KOPT-K1 (cell line): Measurements from ENCODE around the gene CTNNBIP1.
A peak's percentile ranks its signal among the peaks of the same experiment; 100 is the strongest.

Source experiments
- H3K27ac ChIP-seq: fragments of 200-600 bp; sonication (generic); 2 replicates; pipeline ENCODE4 v1.5.1; 2016; ENCODE audit warnings: antibody characterized with exemption, mild to moderate bottlenecking, low read depth, low read length; ENCODE audit not compliant: poor library complexity, severe bottlenecking
- H3K36me3 ChIP-seq: fragments of 200-600 bp; sonication (generic); 2 replicates; pipeline ENCODE4 v1.5.1; 2017; ENCODE audit warnings: antibody characterized with exemption, mild to moderate bottlenecking, low read length, moderate library complexity; ENCODE audit not compliant: insufficient read depth
- H3K9me3 ChIP-seq: fragments of 200-600 bp; sonication (generic); 2 replicates; pipeline ENCODE4 v1.5.1; 2017; ENCODE audit warnings: antibody characterized with exemption, low read length, mild to moderate bottlenecking; ENCODE audit not compliant: insufficient read depth, poor library complexity, severe bottlenecking

The CTNNBIP1 gene

DNA sequence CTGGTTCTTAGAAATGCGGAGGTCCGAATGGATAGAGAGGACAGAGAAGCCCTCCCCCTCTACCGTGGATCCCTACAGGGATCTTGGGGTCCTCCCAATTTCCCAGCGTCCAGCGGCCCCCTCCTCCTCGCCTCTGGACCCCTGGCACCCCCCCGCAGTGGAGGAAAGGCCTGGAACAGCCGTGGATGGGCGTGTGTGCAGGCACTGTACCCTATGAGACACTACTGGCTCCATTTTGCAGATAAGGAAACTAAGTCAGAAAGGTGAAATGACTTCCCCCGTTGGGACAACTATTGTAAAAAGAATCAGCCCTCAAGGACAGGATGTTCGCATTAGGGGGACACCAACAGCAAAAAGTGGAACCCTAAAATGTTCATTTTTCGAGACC, 85.4 kb downstream of the CTNNBIP1 start:
- Histone ChIP-seq H3K9me3 (no peaks in the 10 kb centered on the region), H3K27ac (no peak overlapping the region), H3K36me3 (no peaks in the 10 kb centered on the region)

DNA sequence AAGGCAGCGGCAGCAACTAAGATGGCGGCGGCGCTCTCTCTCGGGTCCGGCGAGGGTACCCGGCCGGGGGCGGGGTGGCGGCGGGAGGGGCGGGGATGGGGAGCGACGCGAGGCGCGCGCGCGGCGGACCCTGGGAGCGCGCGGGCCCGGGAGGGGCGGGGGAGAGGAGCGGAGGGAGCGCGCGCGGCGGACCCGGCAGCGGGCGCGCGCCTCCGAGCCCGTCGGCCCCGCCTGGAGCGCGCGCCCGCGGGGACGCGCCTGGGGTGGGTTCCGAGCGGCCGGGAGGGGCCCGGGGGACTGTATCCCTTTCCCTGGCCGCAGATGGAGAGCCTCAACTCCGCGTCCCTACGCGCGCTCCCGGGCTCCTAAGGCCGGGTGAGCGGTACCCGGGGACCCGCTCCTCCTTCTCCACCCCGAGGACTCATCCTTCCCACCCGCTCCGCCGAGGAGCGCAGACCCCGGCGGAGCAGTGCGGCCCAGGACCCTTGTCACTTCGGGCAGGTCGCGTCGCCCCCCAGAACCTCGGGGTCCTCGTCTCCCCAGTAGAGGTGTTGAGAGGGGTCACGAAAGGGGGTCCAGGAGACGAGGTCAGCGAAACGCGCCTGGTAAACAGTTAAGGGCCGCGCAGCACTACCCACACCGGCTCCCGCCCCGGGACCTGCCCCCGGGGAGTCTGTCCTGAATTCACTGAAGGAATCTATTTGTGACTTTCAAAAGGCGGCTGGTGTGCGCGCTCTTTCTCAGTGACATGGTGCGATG, 85.9 kb downstream of the CTNNBIP1 start, which contains the start of gene CLSTN1:
TSS of gene CLSTN1 (minus strand) at position 23 of the 759 bp plus-strand sequence. CDS start 232 bp downstream, outside the sequence.
- Histone ChIP-seq H3K36me3 (no peaks in the 10 kb centered on the region), H3K9me3 (no peaks in the 10 kb centered on the region), H3K27ac (peak within 1 kb of the TSS; percentile 65)

DNA sequence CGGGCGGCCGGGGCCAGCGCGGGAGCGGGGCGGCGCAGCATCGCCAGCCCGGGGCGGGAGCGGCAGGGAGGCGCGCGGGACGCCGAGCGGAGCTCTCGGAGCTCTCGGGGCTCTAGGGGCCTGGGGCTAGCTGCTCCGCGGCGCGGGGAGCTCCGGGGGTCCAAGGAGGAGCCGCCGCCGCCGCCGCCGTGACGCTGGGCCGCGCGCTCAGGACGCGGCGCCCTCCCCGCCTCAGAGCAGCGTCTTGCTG, 86.5 kb downstream of the CTNNBIP1 start:
- no peaks in the 10 kb centered on the region for H3K9me3 ChIP-seq
- peak overlapping the region; percentile 65 for H3K27ac ChIP-seq
- no peaks in the 10 kb centered on the region for H3K36me3 ChIP-seq

DNA sequence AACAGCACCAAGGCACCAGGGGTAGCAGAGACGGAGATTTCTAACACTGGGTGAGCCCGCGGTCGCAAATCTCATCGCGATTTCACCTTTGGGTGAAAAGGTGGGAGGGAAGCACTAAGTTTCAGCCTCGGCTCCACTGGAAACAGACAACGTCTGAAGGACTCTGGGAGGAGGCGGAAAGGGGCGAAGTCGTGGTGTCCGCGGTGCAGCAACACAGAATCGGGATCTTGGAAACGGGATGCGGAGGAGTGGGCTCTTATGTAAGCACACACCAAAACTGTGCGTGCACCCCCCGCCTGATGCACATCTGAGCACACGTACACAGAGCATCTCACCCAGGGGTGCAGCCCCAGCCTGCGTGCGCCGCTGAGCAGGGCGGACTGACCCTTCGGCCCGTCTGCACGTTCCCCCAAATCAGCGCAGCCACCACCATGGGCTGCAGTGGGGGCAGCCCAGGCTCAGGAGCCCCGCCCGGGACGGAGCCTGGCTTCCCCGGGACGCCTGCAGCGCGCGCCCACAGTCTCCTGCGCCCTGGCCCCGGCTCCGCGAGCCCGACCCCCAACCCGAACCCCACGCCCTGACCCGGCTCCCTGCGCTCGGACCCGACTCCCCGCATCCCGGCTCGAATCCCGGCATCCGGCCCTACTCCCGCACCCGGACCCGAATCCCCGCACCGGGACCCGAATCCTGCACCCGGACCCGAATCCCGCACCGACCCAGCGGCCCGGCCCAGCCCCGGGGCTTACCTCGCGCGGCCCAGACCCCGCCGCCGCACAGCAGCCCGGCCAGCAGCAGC, 87.0 kb downstream of the CTNNBIP1 start:
- Histone ChIP-seq H3K36me3 (0 out of 2 replicates have a peak, but pooled peaks cover under 1% of the 10 kb centered on the region), H3K9me3 (no peaks in the 10 kb centered on the region), H3K27ac (peak overlapping the region; percentile 65)

DNA sequence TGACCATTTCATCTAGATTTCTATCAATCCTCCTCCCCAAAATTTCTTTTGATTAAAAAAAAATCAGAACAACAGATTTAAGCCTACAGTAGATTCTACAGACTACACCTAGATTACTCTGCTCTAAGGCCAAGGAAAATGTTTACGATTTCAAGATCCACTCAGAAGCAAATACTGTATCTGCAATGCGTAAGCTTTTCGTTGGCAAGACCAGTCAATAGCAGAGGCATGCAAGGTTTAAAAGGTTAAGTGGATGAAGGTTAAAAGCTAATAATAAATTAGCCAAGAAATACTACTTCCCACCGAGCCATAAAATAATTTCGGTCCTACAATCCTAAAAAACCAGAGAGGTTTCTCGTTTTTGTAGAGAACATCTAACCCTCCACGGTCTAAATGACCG, 87.6 kb downstream of the CTNNBIP1 start:
- 0 out of 2 replicates have a peak, but pooled peaks cover 5% of the 10 kb centered on the region for H3K36me3 ChIP-seq
- H3K27ac ChIP-seq = peak overlapping the region; percentile 65
- no peaks in the 10 kb centered on the region for H3K9me3 ChIP-seq

DNA sequence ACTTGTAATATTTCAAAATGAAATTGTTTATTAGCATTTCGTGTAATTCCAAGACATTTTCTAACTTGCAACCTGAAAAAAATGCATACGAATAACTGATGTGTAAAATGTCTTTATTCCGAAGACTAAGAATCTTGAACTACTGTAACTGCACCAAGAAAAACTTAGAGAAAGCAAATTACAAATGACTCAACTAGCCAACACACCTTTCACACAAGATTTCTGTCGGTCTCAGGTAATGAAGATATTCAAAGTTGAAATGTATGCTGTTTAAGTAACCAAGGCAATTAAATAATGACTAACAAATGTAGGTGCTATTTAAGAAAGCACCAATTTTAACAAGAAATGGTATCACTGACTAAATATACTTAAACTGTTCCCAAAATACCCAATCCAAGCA, 88.4 kb downstream of the CTNNBIP1 start:
- Histone ChIP-seq H3K9me3 (no peaks in the 10 kb centered on the region), H3K36me3 (0 out of 2 replicates have a peak, but pooled peaks cover 5% of the 10 kb centered on the region), H3K27ac (no peak overlapping the region)

DNA sequence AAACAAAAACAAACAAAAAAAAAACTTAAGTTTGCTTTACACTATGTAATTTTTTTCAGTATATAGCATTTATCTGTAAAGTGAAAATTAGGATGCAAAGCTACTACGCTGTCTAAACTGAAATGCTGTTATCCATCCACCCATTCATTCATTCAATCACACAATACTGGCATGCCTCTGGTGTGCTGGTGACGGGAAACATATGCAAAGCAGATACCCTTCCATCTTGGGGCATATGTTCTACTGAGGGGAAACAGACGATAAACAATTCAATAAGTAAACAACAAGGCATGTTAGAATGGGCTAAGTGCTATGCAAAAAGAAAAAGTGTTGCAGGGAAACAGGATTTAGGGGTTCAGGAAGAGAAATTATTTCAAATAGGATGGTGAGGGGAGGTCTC, 89.5 kb downstream of the CTNNBIP1 start:
- no peak overlapping the region for H3K27ac ChIP-seq
- H3K36me3 ChIP-seq = 0 out of 2 replicates have a peak, but pooled peaks cover 10% of the 10 kb centered on the region
- H3K9me3 ChIP-seq = no peaks in the 10 kb centered on the region

DNA sequence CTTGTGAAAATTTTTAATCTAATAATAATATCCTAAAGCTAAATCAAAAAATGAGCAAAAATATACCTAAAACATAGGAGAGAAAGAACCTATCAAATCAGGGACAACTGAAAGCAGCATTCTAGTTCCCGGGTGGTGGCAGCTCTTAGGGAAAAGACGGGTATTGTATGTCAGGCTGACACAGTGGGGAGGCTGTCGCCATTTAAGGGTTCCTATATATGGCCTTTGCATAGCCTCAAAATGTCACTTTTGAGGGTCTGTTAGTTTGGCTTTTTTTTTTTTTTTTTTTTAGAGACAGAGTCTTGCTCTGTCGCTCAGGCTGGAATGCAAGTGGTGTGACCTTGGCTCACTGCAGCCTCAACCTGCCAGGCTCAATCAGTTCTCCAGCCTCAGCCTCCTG, 92.3 kb downstream of the CTNNBIP1 start:
- H3K36me3 ChIP-seq = 0 out of 2 replicates have a peak, but pooled peaks cover 10% of the 10 kb centered on the region
- H3K9me3 ChIP-seq = no peaks in the 10 kb centered on the region
- no peak overlapping the region for H3K27ac ChIP-seq

DNA sequence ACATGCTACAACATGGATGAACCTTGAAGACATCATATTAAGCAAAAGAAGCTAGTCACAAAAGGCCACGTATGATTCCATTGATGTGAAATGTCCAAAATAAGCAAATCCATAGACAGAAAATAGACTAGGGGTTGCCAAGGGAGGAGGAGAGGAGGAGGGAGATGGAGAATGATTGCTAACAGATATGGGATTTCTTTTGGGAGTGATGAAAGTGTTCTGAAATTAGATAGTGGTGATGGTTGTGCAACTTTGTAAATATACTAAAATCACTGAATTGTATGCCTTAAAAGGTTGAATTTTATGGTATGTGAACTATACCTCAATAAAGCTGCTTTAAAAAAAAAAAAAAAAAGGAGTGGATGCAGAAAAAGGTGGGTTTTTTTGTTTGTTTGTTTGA, 93.9 kb downstream of the CTNNBIP1 start:
- H3K9me3 ChIP-seq = no peaks in the 10 kb centered on the region
- 0 out of 2 replicates have a peak, but pooled peaks cover 10% of the 10 kb centered on the region for H3K36me3 ChIP-seq
- no peak overlapping the region for H3K27ac ChIP-seq

DNA sequence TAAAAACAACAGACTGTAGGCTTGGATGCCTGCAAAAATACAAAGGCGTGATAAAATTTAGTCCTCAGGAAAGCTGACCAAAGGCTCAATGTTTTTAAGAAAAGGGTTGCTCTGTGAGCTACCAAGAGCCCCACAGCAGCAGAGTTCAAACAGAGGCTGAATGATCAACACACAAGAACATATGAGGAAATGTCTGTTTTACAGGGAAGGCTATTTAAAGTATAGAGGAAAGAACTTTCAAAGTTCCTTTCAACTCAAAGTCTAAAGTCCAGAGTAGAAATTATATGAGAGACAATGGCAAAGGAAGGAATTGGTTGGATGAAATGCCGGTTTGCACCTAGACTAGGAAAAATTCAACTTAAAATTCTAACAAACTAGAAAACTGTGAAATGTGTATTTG, 94.9 kb downstream of the CTNNBIP1 start:
- Histone ChIP-seq H3K9me3 (no peaks in the 10 kb centered on the region), H3K27ac (no peak overlapping the region), H3K36me3 (0 out of 2 replicates have a peak, but pooled peaks cover 10% of the 10 kb centered on the region)

DNA sequence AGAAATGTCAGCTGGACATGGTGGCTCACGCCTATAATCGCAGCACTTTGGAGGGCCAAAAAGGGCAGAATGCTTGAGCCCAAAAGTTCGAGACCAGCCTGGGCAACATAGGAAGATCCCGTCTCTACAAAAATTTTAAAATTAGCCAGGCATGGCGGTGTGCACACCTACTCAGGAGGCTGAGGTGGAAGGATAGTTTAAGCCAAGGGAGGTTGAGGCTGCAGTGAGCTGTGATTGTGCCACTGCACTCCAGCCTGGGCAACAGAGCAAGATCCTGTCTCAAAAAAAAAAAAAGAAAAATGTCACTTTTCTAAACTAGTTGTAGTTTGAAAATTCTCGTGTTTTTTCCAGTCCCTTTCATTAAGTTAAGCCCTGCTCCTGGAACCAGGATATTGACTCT, 95.5 kb downstream of the CTNNBIP1 start:
- Histone ChIP-seq H3K9me3 (no peaks in the 10 kb centered on the region), H3K27ac (no peak overlapping the region), H3K36me3 (0 out of 2 replicates have a peak, but pooled peaks cover 10% of the 10 kb centered on the region)

DNA sequence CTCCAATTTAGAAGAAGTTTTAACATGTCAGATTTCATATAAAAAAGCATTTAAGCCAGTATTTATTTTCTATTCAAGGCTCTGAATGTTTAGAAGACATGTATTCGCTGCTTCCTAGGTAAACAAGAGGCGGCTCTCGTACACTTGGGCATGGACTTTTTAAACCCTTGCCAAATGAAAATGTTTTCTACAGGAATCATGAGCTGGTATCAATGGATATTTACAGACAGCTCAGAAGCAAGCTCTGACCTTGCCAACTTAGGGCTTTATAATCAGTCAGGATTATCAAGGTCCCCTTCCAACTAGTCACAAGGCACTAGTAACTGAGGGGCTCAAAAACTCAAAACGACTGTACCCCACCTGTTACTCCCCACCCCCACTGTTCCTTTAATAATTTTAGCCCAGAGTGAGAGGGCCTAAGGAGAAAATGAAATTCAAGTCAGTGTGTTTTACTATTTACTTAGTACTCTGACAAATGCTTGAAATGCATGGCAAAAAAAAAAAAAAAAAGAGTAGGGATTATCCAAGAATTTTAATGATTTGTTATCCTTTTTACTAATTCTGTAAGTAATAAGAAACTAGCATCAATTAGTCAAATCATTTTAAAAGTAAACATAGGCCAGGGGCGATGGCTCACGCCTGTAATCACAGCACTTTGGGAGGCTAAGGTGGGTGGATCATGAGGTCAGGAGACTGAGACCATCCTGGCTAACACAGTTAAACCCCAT, 98.7 kb downstream of the CTNNBIP1 start:
- Histone ChIP-seq H3K36me3 (peaks cover 5% of the 10 kb centered on the region; the same call in 1 of the 2 replicates), H3K27ac (no peak overlapping the region), H3K9me3 (no peaks in the 10 kb centered on the region)

DNA sequence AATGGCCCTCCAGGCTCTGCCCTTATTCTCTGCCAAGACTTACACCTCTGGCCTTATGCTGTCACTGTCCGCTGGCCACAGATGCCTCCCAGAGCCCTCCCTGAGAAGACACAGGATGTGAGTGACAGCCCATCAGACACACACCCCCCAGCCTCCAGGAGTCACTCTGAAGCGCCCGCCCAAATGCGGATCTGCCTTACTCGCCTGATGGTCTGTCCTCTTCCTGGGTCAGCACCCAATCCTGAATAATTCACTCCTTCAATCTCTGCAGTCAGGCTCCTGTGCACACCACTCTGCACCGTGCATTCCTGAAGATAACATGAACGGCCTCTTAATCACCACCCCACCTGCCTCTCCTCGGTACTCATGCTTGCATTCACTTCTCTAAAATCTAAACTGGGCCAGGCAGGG, 101.0 kb downstream of the CTNNBIP1 start:
- H3K9me3 ChIP-seq = no peaks in the 10 kb centered on the region
- H3K36me3 ChIP-seq = no peaks in the 10 kb centered on the region; the same call in 1 of the 2 replicates
- H3K27ac ChIP-seq = no peak overlapping the region

DNA sequence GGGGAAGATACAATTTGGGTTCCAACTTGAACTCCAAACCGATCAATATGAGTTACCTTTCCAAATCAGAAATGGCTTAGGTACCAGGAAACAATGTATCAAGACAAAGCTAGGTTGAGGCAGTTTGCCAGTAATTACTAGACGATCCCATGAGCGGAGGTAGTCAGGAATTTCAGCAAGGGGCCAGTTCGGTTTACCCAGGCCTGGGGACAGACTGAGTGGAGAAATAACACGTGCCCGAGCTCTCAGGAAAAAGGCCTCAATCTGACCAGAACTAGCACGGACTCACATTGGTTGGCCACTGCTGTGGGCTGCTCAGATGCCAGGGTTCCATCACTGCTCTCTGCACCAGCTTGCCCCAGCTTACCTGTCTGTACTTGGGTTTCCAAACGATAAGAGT, 101.6 kb downstream of the CTNNBIP1 start:
- Histone ChIP-seq H3K9me3 (no peaks in the 10 kb centered on the region), H3K27ac (no peak overlapping the region), H3K36me3 (no peaks in the 10 kb centered on the region; the same call in 1 of the 2 replicates)

DNA sequence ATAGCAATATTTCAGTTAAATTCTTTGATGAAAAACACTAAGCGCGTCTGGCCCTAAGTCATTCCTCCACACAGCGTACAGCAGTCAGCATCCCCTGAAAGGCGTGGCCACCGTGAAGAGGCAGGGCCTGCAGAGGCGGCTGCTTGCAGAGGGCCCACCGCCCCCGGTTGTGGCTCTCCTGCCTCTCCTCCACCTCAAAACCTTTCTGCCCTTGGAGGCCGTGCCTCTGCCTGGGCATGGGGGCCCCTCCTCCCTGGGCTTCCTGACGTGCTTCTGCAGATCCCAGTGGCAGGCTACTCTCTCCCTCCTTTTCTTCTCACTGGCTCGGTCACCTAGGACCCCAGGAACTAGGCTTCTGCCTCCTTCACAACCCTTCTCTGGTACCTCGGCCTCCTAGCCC, 102.5 kb downstream of the CTNNBIP1 start:
- peak overlapping the region; percentile 33 for H3K27ac ChIP-seq
- no peaks in the 10 kb centered on the region for H3K9me3 ChIP-seq
- H3K36me3 ChIP-seq = no peaks in the 10 kb centered on the region; the same call in 1 of the 2 replicates
